SK-N-SH treated with all-trans-retinoic acid at 6 μM for 48 hours (cell line): ENCODE measurements around the gene RALA.

Experiments used
- BACH2 ChIP-seq: fragments of 250-450 bp; sonication (Bioruptor Pico); IDR thresholded peaks from 2 replicates; pipeline ENCODE4 v1.9.0; 2021; ENCODE audit warnings: mild to moderate bottlenecking, borderline replicate concordance
- ESRRG ChIP-seq: fragments of 250-450 bp; sonication (Bioruptor Pico); IDR thresholded peaks from 2 replicates; pipeline ENCODE4 v1.6.1; 2021; ENCODE audit warnings: mild to moderate bottlenecking
- ISL1 ChIP-seq: fragments of 250-450 bp; sonication (Bioruptor Pico); IDR thresholded peaks from 2 replicates; pipeline ENCODE4 v2.1.2; 2022; ENCODE audit warnings: mild to moderate bottlenecking, moderate library complexity
- PATZ1 ChIP-seq: fragments of 250-450 bp; sonication (Bioruptor Pico); IDR thresholded peaks from 2 replicates; pipeline ENCODE4 v1.8.0; 2020; ENCODE audit warnings: mild to moderate bottlenecking, moderate library complexity, borderline replicate concordance
- POU6F1 ChIP-seq: fragments of 250-450 bp; sonication (Bioruptor Pico); IDR thresholded peaks from 2 replicates; pipeline ENCODE4 v1.8.0; 2021; ENCODE audit warnings: low read depth, mild to moderate bottlenecking, moderate library complexity, borderline replicate concordance
- RARB ChIP-seq: fragments of 250-450 bp; sonication (Bioruptor Pico); IDR thresholded peaks from 2 replicates; pipeline ENCODE4 v1.8.0; 2021; ENCODE audit warnings: mild to moderate bottlenecking, moderate library complexity
- SNAI2 ChIP-seq: fragments of 250-450 bp; sonication (Bioruptor Pico); IDR thresholded peaks from 2 replicates; pipeline ENCODE4 v1.5.0; 2020; ENCODE audit warnings: mild to moderate bottlenecking, moderate library complexity
- TSHZ2 ChIP-seq: fragments of 250-450 bp; sonication (Bioruptor Pico); IDR thresholded peaks from 2 replicates; pipeline ENCODE4 v1.5.0; 2020; ENCODE audit warnings: mild to moderate bottlenecking, moderate library complexity
- ZFP3 ChIP-seq: fragments of 250-450 bp; sonication (Bioruptor Pico); IDR thresholded peaks from 2 replicates; pipeline ENCODE4 v1.5.0; 2020; ENCODE audit warnings: mild to moderate bottlenecking, moderate library complexity
- ZFP30 ChIP-seq: fragments of 450-650 bp; formaldehyde crosslinking; IDR thresholded peaks from 2 replicates; pipeline ENCODE4 v1.5.0; 2022; ENCODE audit warnings: mild to moderate bottlenecking, moderate library complexity
- ZNF565 ChIP-seq: fragments of 450-650 bp; formaldehyde crosslinking; conservative IDR thresholded peaks from 2 replicates; pipeline ENCODE4 v1.5.0; 2020; ENCODE audit warnings: low read depth, mild to moderate bottlenecking, moderate library complexity
- ZNF70 ChIP-seq: fragments of 450-650 bp; formaldehyde crosslinking; IDR thresholded peaks from 2 replicates; pipeline ENCODE4 v1.5.0; 2020; ENCODE audit warnings: mild to moderate bottlenecking, moderate library complexity
- ZNF8 ChIP-seq: fragments of 450-650 bp; formaldehyde crosslinking; IDR thresholded peaks from 2 replicates; pipeline ENCODE4 v1.5.0; 2020; ENCODE audit warnings: mild to moderate bottlenecking, moderate library complexity

- TF ChIP-seq POU6F1 (CRISPR knock-in tag) (no peak), ZNF70 (CRISPR knock-in tag) (no peak), TSHZ2 (no peak), PATZ1 (CRISPR knock-in tag) (no peak), ZNF8 (CRISPR knock-in tag) (no peak), ZFP3 (CRISPR knock-in tag) (no peak), ZFP30 (CRISPR knock-in tag) (no peak), BACH2 (no peak), SNAI2 (CRISPR knock-in tag) (no peak), ISL1 (no peak), ZNF565 (CRISPR knock-in tag) (no peak), ESRRG (CRISPR knock-in tag) (no peak), RARB (no peak)
Measured at GRCh38 chr7:39574673-39575349, 48.6 kb upstream of the RALA start.
